HepG2 (cell line): ENCODE measurements around the gene UPK1A. TPM values are rescaled to one million over a fixed set of nuclear protein-coding genes. Genes with fewer than 3 reads are reported as not detected.

Experiments used
- ATAC-seq: fragments of 200-7000 bp; cut with Tn5 transposase; 3 replicates; pipeline ENCODE4 v1.9.1; 2020; ENCODE audit warnings: mild to moderate bottlenecking, moderate library complexity
- BruUV-seq: library from RNA; stranded (reverse); fragments of 400-500 nt; replicated peaks from 2 replicates; lab custom pipeline; 2021; lab: Mats Ljungman, UMichigan
- CTCF ChIA-PET: fragments of 300-600 bp; formaldehyde crosslinking; extraction: SDS; loops from one replicate; lab custom pipeline; 2021; ENCODE audit warnings: low total read pairs, inconsistent platforms, low intra/inter-chr PET ratio; lab: Yijun Ruan, JAX
- POLR2A ChIA-PET: fragments of 350-600 bp; sonication (Branson Sonifier 250); formaldehyde crosslinking; loops from one replicate; lab custom pipeline; 2020; ENCODE audit warnings: antibody characterized with exemption, inconsistent platforms; lab: Yijun Ruan, JAX
- DNase-seq: peaks from one replicate; pipeline ENCODE4 v3.0.0-alpha.2; 2015; ENCODE audit warnings: low spot score
- FAIRE-seq: peaks from 3 replicates; lab custom pipeline; 2011; peaks lifted over from hg19 to GRCh38; lab: Jason Lieb, UNC
- H2AFZ ChIP-seq: one replicate; pipeline ENCODE4 v1.6.1; 2011; ENCODE audit warnings: low read length, inconsistent platforms
- H3K27ac ChIP-seq: fragments of 300-600 bp; 3 replicates; pipeline ENCODE4 v1.8.0; 2011; ENCODE audit warnings: mixed run types, mild to moderate bottlenecking, mixed read lengths, low read length, inconsistent platforms; ENCODE audit not compliant: insufficient read depth; ENCODE audit errors: extremely low read length
- H3K27me3 ChIP-seq, 2 experiments: fragments of 200-600 bp in 1 of 2; 2 replicates in 1 of 2; 3 replicates in 1 of 2; pipeline versions ENCODE4 v1.6.0 to v1.8.0; 2011; ENCODE audit warnings: low read length in 2 of 2, mild to moderate bottlenecking in 2 of 2, moderate library complexity in 2 of 2, inconsistent platforms in 1 of 2; ENCODE audit not compliant: insufficient read depth in 2 of 2, control insufficient read depth in 1 of 2
- H3K36me3 ChIP-seq, 2 experiments: fragments of 200-600 bp in 1 of 2; replicated peaks in 1 of 2; 2 replicates in 1 of 2; 3 replicates in 1 of 2; pipeline versions ENCODE4 v1.5.1 to v1.8.0; 2011; ENCODE audit warnings: low read length in 2 of 2, inconsistent platforms in 1 of 2; ENCODE audit not compliant: insufficient read depth in 2 of 2, control insufficient read depth in 1 of 2
- H3K4me1 ChIP-seq: 2 replicates; pipeline ENCODE4 v1.5.1; 2012; ENCODE audit warnings: low read length, inconsistent platforms; ENCODE audit not compliant: insufficient read depth
- H3K4me2 ChIP-seq: 2 replicates; pipeline ENCODE4 v1.6.0; 2011; ENCODE audit warnings: low read depth, low read length, inconsistent platforms
- H3K4me3 ChIP-seq, 3 experiments: fragments of 200-600 bp in 1 of 3; sonication (generic), shearing (Covaris generic) in 1 of 3; replicated peaks in 1 of 3; 2 replicates each; pipeline ENCODE4 v1.5.1; 2011 to 2016; ENCODE audit warnings: low read length in 3 of 3, inconsistent platforms in 2 of 3, low read depth in 2 of 3, mild to moderate bottlenecking in 2 of 3, control low read depth in 1 of 3, mixed read lengths in 1 of 3; ENCODE audit not compliant: insufficient read depth in 1 of 3
- H3K79me2 ChIP-seq: one replicate; pipeline ENCODE4 v1.6.1; 2011; ENCODE audit warnings: low read length, inconsistent platforms; ENCODE audit not compliant: insufficient read depth
- H3K9ac ChIP-seq: 2 replicates; pipeline ENCODE4 v1.6.0; 2011; ENCODE audit warnings: mild to moderate bottlenecking, low read depth, low read length, inconsistent platforms; ENCODE audit not compliant: insufficient read depth
- H3K9me3 ChIP-seq: 2 replicates; pipeline ENCODE4 v1.5.1; 2012; ENCODE audit warnings: mild to moderate bottlenecking, low read length
- H4K20me1 ChIP-seq: 2 replicates; pipeline ENCODE4 v1.6.0; 2011; ENCODE audit warnings: inconsistent platforms, mild to moderate bottlenecking, low read length, moderate library complexity; ENCODE audit not compliant: insufficient read depth
- ARID2 ChIP-seq: sonication (generic); formaldehyde crosslinking; IDR thresholded peaks from 2 replicates; pipeline ENCODE4 v1.8.1; 2022; ENCODE audit warnings: mild to moderate bottlenecking, missing genetic modification reagents, borderline replicate concordance
- ARID5B ChIP-seq: IDR thresholded peaks from 2 replicates; pipeline ENCODE4 v1.4.0; 2020; ENCODE audit warnings: mild to moderate bottlenecking, missing genetic modification reagents
- ARNT ChIP-seq: fragments of 450-650 bp; IDR thresholded peaks from 2 replicates; pipeline ENCODE4 v1.6.1; 2017
- BRD4 ChIP-seq: sonication (generic); formaldehyde crosslinking; IDR thresholded peaks from 2 replicates; pipeline ENCODE4 v1.4.0; 2020; ENCODE audit warnings: missing genetic modification reagents
- ELF4 ChIP-seq: sonication (generic); formaldehyde crosslinking; IDR thresholded peaks from 2 replicates; pipeline ENCODE4 v1.5.0; 2020; ENCODE audit warnings: missing genetic modification reagents, mild to moderate bottlenecking, moderate library complexity, borderline replicate concordance
- FOXA1 ChIP-seq, 2 experiments: fragments of 450-650 bp in 1 of 2; sonication (generic) in 1 of 2; formaldehyde crosslinking in 1 of 2; IDR thresholded peaks; 2 replicates each; pipeline versions ENCODE4 v1.4.0 to v1.6.1; 2016 to 2020; ENCODE audit warnings: missing genetic modification reagents in 1 of 2
- KDM2A ChIP-seq: sonication (generic); formaldehyde crosslinking; IDR thresholded peaks from 2 replicates; pipeline ENCODE4 v1.4.0; 2020; ENCODE audit warnings: low read depth, missing genetic modification reagents, borderline replicate concordance
- MBNL3 ChIP-seq: fragments of 250-450 bp; sonication (Bioruptor Pico); conservative IDR thresholded peaks from 2 replicates; pipeline ENCODE4 v1.8.0; 2022; ENCODE audit warnings: mild to moderate bottlenecking, inconsistent platforms
- MZF1 ChIP-seq: sonication (generic); formaldehyde crosslinking; IDR thresholded peaks from 2 replicates; pipeline ENCODE4 v1.8.1; 2023; ENCODE audit warnings: mild to moderate bottlenecking, missing genetic modification reagents, borderline replicate concordance
- PCBP2 ChIP-seq: fragments of 200-400 bp; formaldehyde crosslinking; optimal IDR thresholded peaks from 2 replicates; pipeline ENCODE3; 2018; ENCODE audit warnings: low read length, low read depth; ENCODE audit not compliant: poor library complexity, severe bottlenecking
- UBTF ChIP-seq: sonication (generic); formaldehyde crosslinking; IDR thresholded peaks from 2 replicates; pipeline ENCODE4 v1.4.0; 2020; ENCODE audit warnings: mild to moderate bottlenecking, missing genetic modification reagents
- ZNF639 ChIP-seq: conservative IDR thresholded peaks from 2 replicates; pipeline ENCODE4 v1.6.1; 2018; ENCODE audit warnings: missing genetic modification reagents
- ZNF652 ChIP-seq: IDR thresholded peaks from 2 replicates; pipeline ENCODE4 v1.6.1; 2016; ENCODE audit warnings: low read depth, borderline replicate concordance
- WGBS: methylation state at CpG from one replicate; pipeline ENCODE4 v1.1.6; 2017; ENCODE audit warnings: low lambda C conversion rate; 5-methylcytosine and 5-hydroxymethylcytosine counted together
- in situ Hi-C: cut with HindIII; loops from 2 replicates; pipeline ENCODE4 v1.10.0; 2017; ENCODE audit warnings: low pct_unique_long_range_greater_than_20kb; ENCODE audit not compliant: extremely low pct_ligation_motif_present
- intact Hi-C: fragments of 100-400 bp; cut with micrococcal nuclease; formaldehyde crosslinking; loops from one replicate; pipeline ENCODE4 v1.10.0; 2022; ENCODE audit not compliant: unreplicated experiment
- polyA plus RNA-seq, 8 experiments: library from polyadenylated mRNA; depleted of rRNA in 3 of 8; stranded (reverse) in 7 of 8; unstranded in 1 of 8; fragments of >200 nt; fragmentation: Illumina TruSeq in 4 of 8; extraction: Trizol in 4 of 8; gene quantifications; 2 replicates each; pipeline versions ENCODE4 v1.2.1 to v1.2.3, GENCODE V29; 2011 to 2016; ENCODE audit warnings: low read depth in 4 of 8, missing spikeins in 1 of 8, mixed read lengths in 1 of 8; ENCODE audit not compliant: insufficient read depth in 1 of 8
- total RNA-seq, 5 experiments: library from RNA; depleted of rRNA; stranded (reverse); fragments of >200 nt; fragmentation: Illumina TruSeq; extraction: Trizol; gene quantifications; 2 replicates each; pipeline ENCODE4 v1.2.3, GENCODE V29; 2016; ENCODE audit warnings: low read depth in 1 of 5
- TF ChIP-seq, protein P1 (sequence below): sonication (generic); formaldehyde crosslinking; IDR thresholded peaks from 2 replicates; pipeline ENCODE4 v1.4.0; 2020; ENCODE audit warnings: mild to moderate bottlenecking, missing genetic modification reagents
- TF ChIP-seq, protein P2 (sequence below): sonication (generic); formaldehyde crosslinking; IDR thresholded peaks from 2 replicates; pipeline ENCODE4 v1.5.0; 2020; ENCODE audit warnings: mild to moderate bottlenecking, low read depth, missing genetic modification reagents, borderline replicate concordance

UPK1A gene
- total and polyA plus RNA-seq, 2 of the 13 experiments (the other 11 are each of a cell fraction or from before 2014, with no cell fraction given) = 2.9 TPM; not detected in 1

DNA sequence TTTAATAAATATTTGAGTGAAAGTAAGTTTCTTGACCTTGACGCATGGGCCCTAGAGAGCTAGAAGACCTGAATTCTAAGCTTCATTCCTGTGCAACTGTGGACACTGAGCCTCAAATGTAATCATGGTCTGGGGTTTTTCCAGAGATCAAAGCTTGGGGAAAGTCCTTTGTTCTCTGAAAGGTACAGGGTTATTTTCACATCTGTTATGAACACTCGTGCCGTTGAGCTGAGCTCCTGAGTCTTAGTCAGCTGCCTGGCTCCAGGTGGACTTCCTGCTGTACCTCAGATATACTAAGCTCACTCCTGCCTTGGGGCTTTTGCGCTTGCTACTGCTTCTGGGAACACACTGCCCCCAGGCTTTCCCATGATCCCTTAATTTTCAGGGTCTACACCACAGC, 30.5 kb downstream of the UPK1A start:
- H3K4me2 ChIP-seq = peak overlapping the region; percentile 62
- no peak overlapping the region for H3K9ac ChIP-seq
- WGBS = 12% methylated on average over 4 of the region's 4 CpGs
- peak; percentile 66 for FAIRE-seq
- ATAC-seq = peak; percentile 59
- no peak overlapping the region for H3K4me3 ChIP-seq
- H3K79me2 ChIP-seq = no peaks in the 10 kb centered on the region
- no peaks in the 10 kb centered on the region for H3K27me3 ChIP-seq
- POLR2A ChIA-PET = interaction anchor here (1.3 kb wide), 1 partner anchor 44 kb away, joined by 4 read pairs; no protein-coding TSS in a partner anchor
- in situ Hi-C loops (loop anchor here (10.0 kb wide), 1 partner anchor 118 kb away; the partner anchor contains the start of gene PRODH2), intact Hi-C loops (loop anchor here (10.0 kb wide), 2 partner anchors 48 to 118 kb away; partner anchors contain the start of genes IGFLR1, LIN37, PRODH2 and PSENEN)
- peak overlapping the region; percentile 59 for H3K27ac ChIP-seq
- H4K20me1 ChIP-seq = no peaks in the 10 kb centered on the region
- H3K36me3 ChIP-seq = no peaks in the 10 kb centered on the region
- no TSS peak for BruUV-seq
- peak; percentile 79 for DNase-seq
- H3K9me3 ChIP-seq = no peaks in the 10 kb centered on the region
- CTCF ChIA-PET = interaction anchor here (6.1 kb wide), 1 partner anchor 20 kb away, joined by 201 read pairs; the partner anchor contains the start of gene KMT2B
- no peak overlapping the region for H2AFZ ChIP-seq
- H3K4me1 ChIP-seq = peaks cover 35% of the 10 kb centered on the region
- TF ChIP-seq, protein P1, sequence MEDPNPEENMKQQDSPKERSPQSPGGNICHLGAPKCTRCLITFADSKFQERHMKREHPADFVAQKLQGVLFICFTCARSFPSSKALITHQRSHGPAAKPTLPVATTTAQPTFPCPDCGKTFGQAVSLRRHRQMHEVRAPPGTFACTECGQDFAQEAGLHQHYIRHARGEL (CRISPR knock-in tag) = no peak
- no peak for TF ChIP-seq UBTF (CRISPR knock-in tag)
- TF ChIP-seq ZNF652 (CRISPR knock-in tag) = no peak
- no peak for TF ChIP-seq ELF4 (CRISPR knock-in tag)
- no peak for TF ChIP-seq PCBP2
- TF ChIP-seq KDM2A (CRISPR knock-in tag) = no peak
- TF ChIP-seq MBNL3 (CRISPR knock-in tag) = no peak
- TF ChIP-seq BRD4 = no peak
- peak; percentile 70 for TF ChIP-seq ARID5B (CRISPR knock-in tag)
- no peak for TF ChIP-seq FOXA1 (IDR thresholded peaks at IDR 0.05)
- peak; percentile 51; the same call in 1 of the 2 replicates for TF ChIP-seq FOXA1 (CRISPR knock-in tag; IDR thresholded peaks at IDR 0.05)
- no peak for TF ChIP-seq MZF1
- TF ChIP-seq ARNT = no peak
- no peak for TF ChIP-seq ZNF639 (CRISPR knock-in tag)
- no peak for TF ChIP-seq ARID2
- TF ChIP-seq, protein P2, sequence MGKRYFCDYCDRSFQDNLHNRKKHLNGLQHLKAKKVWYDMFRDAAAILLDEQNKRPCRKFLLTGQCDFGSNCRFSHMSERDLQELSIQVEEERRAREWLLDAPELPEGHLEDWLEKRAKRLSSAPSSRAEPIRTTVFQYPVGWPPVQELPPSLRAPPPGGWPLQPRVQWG (CRISPR knock-in tag) = no peak
